HG02840 (cell line): ENCODE data around the gene MYLIP.
A peak's percentile ranks its signal among the peaks of the same experiment; 100 is the strongest.

Source experiments
- ATAC-seq: cut with Tn5 transposase; IDR thresholded peaks from one replicate; pipeline ENCODE4 v1.9.1; 2021; ENCODE audit warnings: mild to moderate bottlenecking, moderate library complexity, moderate number of reproducible peaks; ENCODE audit not compliant: unreplicated experiment, low FRiP score

The MYLIP gene

DNA sequence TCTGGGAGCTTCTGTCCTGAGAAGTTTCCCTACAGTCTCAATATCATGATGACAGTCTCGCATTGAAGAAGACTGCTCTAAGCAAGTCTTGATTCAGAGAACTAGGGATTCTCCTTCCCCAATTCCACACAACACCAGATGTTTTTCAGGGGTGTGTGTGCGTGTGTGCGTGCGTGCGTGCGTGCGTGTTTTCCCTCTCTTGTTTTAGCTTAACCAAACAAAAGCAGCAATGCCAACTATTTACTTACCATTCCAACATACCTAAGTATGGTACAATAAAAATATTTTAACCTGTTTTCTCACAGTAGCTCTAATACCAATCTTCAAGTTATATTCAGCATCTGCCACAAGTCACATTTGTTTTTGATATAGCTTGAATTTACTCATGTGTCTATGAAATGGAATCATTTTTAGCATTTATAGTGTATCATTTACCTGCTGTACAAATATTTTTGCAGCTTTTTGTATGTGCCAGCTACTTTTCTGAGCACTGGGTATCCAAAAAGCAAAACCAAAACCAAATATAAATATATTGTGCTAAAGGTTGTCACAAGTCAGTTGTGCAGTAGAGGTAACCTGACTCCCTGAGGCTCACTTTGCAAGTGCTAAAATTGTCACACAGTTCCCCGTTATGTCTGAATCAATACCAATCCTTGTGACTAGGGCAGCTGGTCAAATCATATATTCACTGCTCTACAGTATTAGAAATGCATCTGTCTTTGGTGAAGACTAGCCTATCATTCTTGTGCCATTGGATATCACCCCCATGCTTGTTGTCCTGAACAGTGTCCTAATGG lies 21.7 kb upstream of the MYLIP start:
- ATAC-seq: no peak

GRCh38 chr6:16108419-16108818 lies 20.5 kb upstream of the MYLIP start:
- ATAC-seq: no peak

- ATAC-seq: no peak
Observed at GRCh38 chr6:16108921-16109658, 19.8 kb upstream of the MYLIP start.

DNA sequence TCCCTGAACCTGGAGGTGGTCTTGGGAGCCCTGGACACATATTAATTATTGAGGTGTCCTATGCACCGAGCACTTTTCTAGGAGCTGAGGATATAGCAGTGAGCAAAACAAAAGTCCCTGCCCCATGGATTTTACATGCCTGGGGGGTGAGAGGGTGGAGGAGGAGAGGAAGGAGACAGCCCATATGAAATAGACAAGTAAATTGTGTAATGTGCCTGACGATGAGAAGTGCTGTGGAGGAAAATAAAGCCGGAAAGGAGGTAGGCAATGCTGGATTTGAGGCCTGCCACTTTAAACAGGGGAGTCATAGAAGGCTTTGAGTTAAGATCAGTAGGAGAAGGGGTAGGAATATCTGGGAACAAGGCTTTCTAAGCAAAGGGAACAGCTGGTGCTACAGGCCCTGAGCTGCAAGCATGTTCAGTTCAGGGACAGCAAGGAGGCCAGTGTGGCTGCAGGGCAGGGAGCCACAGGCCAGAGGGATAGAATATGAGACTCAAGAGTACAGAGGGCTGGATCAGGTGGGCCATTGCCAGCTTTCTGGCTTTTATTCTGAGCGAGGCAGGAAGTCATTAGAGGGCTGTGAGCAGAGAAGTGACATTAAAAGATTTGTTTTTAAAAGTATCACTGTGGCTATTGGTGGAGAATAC lies 19.1 kb upstream of the MYLIP start:
- no peak for ATAC-seq

- no peak for ATAC-seq
Observed at GRCh38 chr6:16118825-16119224, 10.1 kb upstream of the MYLIP start.

DNA sequence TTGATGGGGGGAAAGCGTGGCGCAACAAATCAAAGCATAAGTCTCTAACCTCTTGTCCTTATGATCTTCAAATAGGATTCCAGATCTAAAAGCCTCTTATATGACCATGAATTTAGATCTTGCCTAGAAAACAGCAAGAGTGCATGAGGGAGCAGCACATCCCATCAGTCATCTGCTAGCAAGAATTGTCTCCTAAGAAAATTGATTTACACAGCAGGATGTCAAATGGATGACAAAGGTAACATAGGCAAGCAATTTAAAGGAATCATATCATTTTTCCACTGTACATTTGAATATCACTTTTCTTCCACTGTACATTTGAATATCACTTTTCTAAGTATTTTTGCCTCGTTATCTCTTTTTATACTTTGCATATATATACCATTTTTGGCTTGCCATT lies 7.5 kb upstream of the MYLIP start:
- no peak for ATAC-seq

- no peak for ATAC-seq
Observed at GRCh38 chr6:16122197-16122596, 6.7 kb upstream of the MYLIP start.

DNA sequence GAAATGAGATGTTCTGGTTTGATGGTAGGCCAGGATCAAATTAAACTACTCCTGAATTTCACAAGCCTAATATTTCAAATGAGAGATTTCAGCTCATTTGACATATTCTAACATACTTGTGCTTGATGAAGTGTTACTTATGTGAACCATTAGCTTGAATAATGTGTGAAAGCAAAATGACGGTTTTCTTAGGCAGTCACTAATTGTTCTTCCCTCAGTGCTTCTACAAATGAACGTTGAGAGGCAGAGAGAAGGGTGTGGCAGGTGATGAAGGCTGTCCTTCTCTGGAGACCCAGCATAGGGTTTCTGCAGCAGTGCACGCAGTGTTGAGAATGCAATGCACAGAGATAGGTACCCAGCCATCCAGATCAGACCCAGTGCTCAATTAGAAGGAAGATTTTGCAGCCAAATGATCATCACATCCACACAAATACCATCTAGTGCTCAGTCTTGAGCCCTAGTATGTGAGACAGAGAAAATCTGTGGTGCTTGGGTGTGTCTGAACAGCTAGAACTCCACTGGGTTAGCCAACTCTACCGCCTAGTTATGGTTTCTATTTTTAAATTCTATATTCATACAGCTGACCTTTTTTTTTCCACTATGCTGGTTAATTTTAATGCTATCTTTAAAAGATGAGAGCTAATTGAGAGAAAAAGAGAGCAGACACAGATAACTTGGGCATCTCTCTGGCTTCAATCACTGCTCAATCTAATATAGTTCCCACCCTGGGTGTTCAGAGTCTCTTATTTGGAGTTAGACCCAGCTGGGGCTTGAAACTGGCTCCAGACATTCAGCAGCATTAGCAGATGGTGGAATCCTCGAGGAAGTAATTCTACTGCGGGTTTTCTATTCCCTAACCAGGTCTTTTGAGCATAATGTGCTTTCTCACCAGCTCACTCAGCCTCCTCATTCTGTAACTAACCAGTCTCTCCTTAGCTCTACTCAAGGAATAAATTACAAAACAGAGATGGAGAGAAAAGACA lies 4.4 kb upstream of the MYLIP start:
- ATAC-seq: no peak

DNA sequence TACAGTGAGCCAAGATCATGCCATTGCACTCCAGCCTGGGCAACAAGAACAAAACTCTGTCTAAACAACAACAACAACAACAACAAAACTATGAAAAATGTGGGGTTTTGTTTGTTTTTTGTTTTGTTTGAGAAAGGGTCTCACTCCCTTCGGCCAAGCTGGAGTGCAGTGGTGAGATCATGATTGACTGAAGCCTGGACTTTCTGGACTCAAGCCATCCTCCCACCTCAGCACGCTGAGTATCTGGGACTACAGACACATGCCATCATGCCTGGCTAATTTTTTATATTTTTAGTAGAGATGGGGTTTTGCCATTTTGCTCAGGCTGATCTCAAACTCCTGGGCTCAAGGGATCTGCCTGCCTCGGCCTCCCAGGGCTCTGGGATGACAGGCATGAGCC lies 2.8 kb upstream of the MYLIP start:
- ATAC-seq: no peak

DNA sequence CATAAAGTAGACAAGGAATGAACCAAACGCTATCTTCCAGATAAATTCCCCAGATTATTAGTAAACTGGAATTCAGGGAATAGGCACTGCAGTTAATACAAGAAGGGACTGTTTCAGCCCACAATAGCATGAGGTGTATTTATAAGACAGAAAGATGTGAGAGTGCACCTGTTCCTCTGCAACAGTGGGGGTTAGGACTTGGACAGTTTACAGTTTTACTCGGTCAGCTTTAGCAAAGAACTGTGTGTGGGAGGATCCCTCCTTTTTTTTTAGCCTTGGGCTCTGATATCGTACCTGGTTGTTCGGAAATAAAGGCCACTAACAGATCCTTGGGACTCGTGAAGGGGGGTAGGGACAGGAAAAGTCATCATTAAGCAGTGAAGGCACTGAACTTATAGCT lies 2.0 kb upstream of the MYLIP start:
- no peak for ATAC-seq

DNA sequence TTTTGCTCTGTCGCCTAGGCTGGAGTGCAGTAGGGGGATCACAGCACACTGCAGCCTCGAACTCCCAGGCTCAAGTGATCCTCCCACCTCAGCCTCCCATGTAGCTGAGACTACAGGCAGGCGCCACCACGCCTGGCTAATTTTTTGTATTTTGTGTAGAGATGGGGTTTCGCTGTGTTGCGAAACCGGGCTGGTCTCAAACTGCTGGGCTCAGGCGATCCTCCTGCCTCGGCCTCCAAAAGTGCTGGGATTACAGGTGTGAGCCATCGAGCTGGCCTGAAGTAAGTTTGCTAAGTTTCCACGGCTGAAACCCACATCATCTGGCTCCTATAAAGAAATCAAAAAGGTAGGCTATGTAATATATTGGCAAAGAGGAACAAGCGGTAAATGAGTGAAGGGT lies 1.4 kb upstream of the MYLIP start:
- ATAC-seq: no peak

- peak; percentile 0 for ATAC-seq
Observed at GRCh38 chr6:16129623-16130401, 926 bp downstream of the MYLIP start.

DNA sequence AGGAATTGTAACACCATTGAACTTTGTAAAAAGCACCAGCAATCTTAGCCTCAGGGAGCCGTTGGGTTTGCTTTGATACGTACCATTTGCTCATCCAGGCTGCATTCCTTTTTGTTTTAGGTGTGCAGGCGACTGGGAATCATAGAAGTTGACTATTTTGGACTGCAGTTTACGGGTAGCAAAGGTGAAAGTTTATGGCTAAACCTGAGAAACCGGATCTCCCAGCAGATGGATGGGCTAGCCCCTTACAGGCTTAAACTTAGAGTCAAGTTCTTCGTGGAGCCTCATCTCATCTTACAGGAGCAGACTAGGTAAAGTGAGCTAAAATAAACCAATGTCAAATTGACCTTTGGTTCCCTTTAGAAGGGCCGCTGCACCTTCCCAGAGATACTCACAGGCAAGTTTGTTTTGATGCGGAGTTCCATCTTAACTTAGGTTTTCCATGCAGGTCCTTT lies 1.6 kb downstream of the MYLIP start:
- no peak for ATAC-seq

DNA sequence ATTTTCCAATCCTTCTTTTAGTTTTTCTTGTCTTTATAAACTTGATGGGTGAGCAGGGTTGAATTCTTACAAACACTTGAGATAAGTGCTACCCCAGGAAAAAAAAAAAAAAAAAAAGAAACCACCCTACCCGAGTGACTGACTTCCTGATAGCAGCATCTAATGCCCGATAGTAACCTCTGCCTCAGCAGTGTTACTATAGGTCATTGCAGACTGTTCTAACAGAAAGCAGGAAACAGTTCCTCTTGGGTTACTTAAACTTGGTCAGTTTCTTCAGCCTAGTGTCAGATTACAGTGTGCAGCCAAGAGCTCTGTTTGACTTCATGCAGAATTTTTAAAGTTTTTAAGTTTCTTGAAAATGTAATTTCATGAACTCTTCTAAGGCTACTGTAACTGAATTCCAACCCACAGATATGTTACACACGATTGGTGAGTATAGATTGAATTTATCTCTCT lies 2.1 kb downstream of the MYLIP start:
- peak; percentile 55 for ATAC-seq

GRCh38 chr6:16132909-16133308 lies 4.0 kb downstream of the MYLIP start:
- no peak for ATAC-seq

- no peak for ATAC-seq
Observed at GRCh38 chr6:16134430-16134829, 5.5 kb downstream of the MYLIP start.

GRCh38 chr6:16135066-16135465 lies 6.2 kb downstream of the MYLIP start:
- no peak for ATAC-seq

DNA sequence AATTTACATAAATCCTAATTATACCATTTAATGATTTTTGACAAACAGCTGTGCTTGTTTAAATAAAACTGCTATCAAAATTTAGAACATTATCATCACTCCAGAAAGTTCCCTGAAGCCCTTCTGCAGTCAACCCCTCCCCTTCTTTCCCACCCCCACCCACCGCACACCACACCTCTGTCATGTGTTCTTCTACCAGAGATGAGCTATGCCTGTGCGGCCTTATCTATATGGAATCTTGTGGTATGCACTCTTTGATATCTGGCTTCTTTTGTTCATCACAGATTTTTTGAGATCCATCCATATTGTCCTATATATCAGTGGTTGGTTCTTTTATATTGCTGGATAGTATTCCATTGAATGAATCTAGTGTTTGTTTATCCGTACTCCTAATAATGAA lies 7.2 kb downstream of the MYLIP start:
- no peak for ATAC-seq
